Measurements from ENCODE around the gene OCA2.

DNA sequence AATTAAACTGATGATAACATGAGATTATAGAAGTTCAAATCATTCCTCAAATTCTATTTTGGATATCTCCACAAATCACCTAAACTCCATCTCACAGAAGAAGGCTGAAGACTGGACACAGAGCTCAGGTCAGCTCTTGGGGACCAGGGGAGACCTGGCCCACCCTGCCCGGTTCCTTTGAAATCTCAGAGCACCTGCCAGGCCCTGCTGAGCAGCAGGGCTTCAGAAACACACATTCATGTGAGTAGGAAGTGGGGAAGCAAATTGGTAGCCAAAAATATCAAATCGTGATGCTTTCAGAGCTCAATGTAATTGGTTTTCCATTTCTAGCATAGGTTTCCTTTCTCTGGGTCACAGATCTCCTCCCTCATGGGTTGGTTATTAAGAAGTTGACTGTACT is 76.2 kb downstream of the OCA2 start:
- no peak for TF ChIP-seq EZH2 (IDR thresholded peaks at IDR 0.05; ENCODE audit: low read length)
- TF ChIP-seq, protein P1, sequence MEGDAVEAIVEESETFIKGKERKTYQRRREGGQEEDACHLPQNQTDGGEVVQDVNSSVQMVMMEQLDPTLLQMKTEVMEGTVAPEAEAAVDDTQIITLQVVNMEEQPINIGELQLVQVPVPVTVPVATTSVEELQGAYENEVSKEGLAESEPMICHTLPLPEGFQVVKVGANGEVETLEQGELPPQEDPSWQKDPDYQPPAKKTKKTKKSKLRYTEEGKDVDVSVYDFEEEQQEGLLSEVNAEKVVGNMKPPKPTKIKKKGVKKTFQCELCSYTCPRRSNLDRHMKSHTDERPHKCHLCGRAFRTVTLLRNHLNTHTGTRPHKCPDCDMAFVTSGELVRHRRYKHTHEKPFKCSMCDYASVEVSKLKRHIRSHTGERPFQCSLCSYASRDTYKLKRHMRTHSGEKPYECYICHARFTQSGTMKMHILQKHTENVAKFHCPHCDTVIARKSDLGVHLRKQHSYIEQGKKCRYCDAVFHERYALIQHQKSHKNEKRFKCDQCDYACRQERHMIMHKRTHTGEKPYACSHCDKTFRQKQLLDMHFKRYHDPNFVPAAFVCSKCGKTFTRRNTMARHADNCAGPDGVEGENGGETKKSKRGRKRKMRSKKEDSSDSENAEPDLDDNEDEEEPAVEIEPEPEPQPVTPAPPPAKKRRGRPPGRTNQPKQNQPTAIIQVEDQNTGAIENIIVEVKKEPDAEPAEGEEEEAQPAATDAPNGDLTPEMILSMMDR (optimal IDR thresholded peaks at IDR 0.05 in 1 of 3, IDR thresholded peaks at IDR 0.05 in 1 of 3, conservative IDR thresholded peaks at IDR 0.05 in 1 of 3; ENCODE audit: extremely low read depth in 1 of 3, insufficient read depth in 2 of 3, low read length in 3 of 3): no peak
